Right lobe of liver (tissue), 6 donors: Measurements from ENCODE around the gene CDC20B. TPM values are rescaled to one million over a fixed set of nuclear protein-coding genes. Genes with fewer than 3 reads are reported as not detected.
A peak's percentile ranks its signal among the peaks of the same experiment; 100 is the strongest.
"Not testable (repeated sequence)": the region's sequence is repeated elsewhere in the genome, so short reads cannot be mapped to it uniquely, and the experiment has no call there.

ENCODE experiments used
- ATAC-seq, 4 donors: fragments of 200-7000 bp; cut with Tn5 transposase; one replicate each; pipeline ENCODE4 v1.9.1; 2020; ENCODE audit warnings: mild to moderate bottlenecking in 4 of 4, moderate library complexity in 4 of 4
- DNase-seq, 3 donors: peaks; one replicate each; pipeline ENCODE4 v3.0.0-alpha.2; 2020
- H3K27ac ChIP-seq, 3 donors: fragments of 200-600 bp; one replicate each; pipeline ENCODE4 v1.8.0; 2022
- H3K27me3 ChIP-seq, 2 donors: fragments of 200-600 bp; one replicate each; pipeline ENCODE4 v1.8.0; 2022
- H3K36me3 ChIP-seq, 4 donors: fragments of 200-600 bp; sonication (generic) in 1 of 4; one replicate each; pipeline versions ENCODE4 v1.5.1 to v1.8.0; 2017 to 2022; ENCODE audit warnings: control low read depth in 1 of 4
- H3K4me1 ChIP-seq, 4 donors: fragments of 200-600 bp; sonication (generic) in 1 of 4; one replicate each; pipeline versions ENCODE4 v1.5.1 to v1.8.0; 2017 to 2022; ENCODE audit warnings: control low read depth in 1 of 4
- H3K4me3 ChIP-seq, 3 donors: fragments of 200-600 bp; one replicate each; pipeline ENCODE4 v1.8.0; 2022
- H3K9me3 ChIP-seq, 4 donors: fragments of 200-600 bp; sonication (generic) in 1 of 4; one replicate each; pipeline versions ENCODE4 v1.5.1 to v1.8.0; 2017 to 2022; ENCODE audit warnings: control low read depth in 1 of 4
- CTCF ChIP-seq, 4 donors: fragments of 200-600 bp in 3 of 4; fragments of 450-650 bp in 1 of 4; IDR thresholded peaks; one replicate each; pipeline versions ENCODE4 v1.5.1 to v1.8.0; 2016 to 2022; ENCODE audit warnings: antibody characterized with exemption in 4 of 4, mild to moderate bottlenecking in 2 of 4
- POLR2A ChIP-seq: fragments of 450-650 bp; IDR thresholded peaks from one replicate; pipeline ENCODE4 v1.6.1; 2017; ENCODE audit warnings: antibody characterized with exemption, mild to moderate bottlenecking
- whole genome bisulfite sequencing: methylation state at CpG from one replicate; pipeline ENCODE4 v1.1.6; 2018; ENCODE audit warnings: low coverage, low lambda C conversion rate; ENCODE audit not compliant: insufficient coverage; ENCODE audit errors: missing lambda C conversion rate; 5-methylcytosine and 5-hydroxymethylcytosine counted together
- intact Hi-C, 2 donors: fragments of 100-400 bp; cut with DNase I; formaldehyde crosslinking; loops; one replicate each; pipeline versions ENCODE4 v1.11.2 to v1.14.1; 2022
- total RNA-seq, 6 experiments: library from RNA; depleted of rRNA in 2 of 6; stranded (reverse); fragments of >200 nt in 2 of 6; fragmentation: NEBNext Ultra II Directional in 3 of 6; extraction: Animal tissue kit (Norgen Biotek cat#: 25700) in 3 of 6; gene quantifications; one replicate each; pipeline versions ENCODE4 v1.1.0 to v1.2.4, GENCODE V29; 2016 to 2023
- donor health status: DM: no; HTN: yes; CAD: no.
- donor health status: DM: no; HTN: no; CAD: no.
- donor health status: DM: no; HTN: no; CAD: no.
- donor health status: DM: no; HTN: yes; CAD: no.
- donor health status: DM: no; HTN: yes; CAD: no.

The CDC20B gene
- total RNA-seq, 6 experiments from 2014 or later: not detected

GRCh38 chr5:55102348-55102747 lies 70.6 kb downstream of the CDC20B start, which contains the start of gene GZMA:
TSS of gene GZMA (plus strand) at chr5:55102646. CDS start at chr5:55102683, 37 bp downstream.
- Histone ChIP-seq H3K27ac (no peak within 1 kb of the TSS), H3K9me3 (no peaks in the 10 kb centered on the region), H3K4me1 (no peaks in the 10 kb centered on the region), H3K27me3 (no peaks in the 10 kb centered on the region), H3K36me3 (no peaks in the 10 kb centered on the region), H3K4me3 (peak within 1 kb of the TSS in 1 of 3 donors; percentile 1)
- 40% methylated on average over 3 of the region's 3 CpGs for WGBS
- no peak for ATAC-seq
- intact Hi-C loops: no loop called here
- no peak for DNase-seq
- TF ChIP-seq CTCF (IDR thresholded peaks at IDR 0.05): no peak
- no peak for TF ChIP-seq POLR2A

DNA sequence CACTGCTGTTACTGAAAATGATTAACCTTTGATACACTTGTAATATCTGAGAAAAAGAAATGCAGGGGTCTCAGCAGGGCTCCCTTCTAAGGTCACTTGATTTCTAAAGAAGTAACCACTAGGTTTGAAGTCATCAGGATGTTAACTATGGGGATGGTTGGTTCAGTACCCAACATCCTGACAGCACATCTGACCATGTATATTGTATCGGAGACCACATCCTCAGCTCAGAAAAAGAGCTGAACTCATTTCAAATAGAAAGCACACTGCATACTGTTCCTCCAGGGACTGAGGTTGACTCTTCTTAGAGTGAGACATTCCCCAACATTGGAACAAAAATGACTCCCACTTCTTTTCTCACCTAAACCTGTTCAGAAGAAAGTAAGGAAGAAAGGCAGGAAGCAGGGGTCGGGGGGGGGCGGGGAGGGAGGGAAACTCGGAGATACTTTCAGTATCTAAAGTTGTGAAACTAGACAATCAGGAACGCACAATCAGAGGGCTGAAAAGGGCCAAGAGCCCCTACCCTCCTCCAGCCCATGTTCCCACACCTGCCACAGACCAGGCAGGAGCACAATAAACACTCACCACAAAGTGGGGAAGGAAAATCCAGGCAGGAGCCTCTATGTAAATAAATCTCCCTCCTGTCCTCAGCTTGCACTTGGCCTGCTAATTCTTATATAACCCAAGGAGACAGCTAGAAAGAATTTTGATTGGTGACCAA lies 71.3 kb downstream of the CDC20B start:
- intact Hi-C loops: no loop called here
- no peak overlapping the region for H3K4me3 ChIP-seq
- TF ChIP-seq POLR2A: no peak
- TF ChIP-seq CTCF (IDR thresholded peaks at IDR 0.05): no peak
- ATAC-seq (no peak), DNase-seq (no peak)
- H3K27me3 ChIP-seq: no peaks in the 10 kb centered on the region
- H3K4me1 ChIP-seq: no peaks in the 10 kb centered on the region
- WGBS: 35% methylated on average over 4 of the region's 5 CpGs
- H3K36me3 ChIP-seq: no peaks in the 10 kb centered on the region
- no peak overlapping the region for H3K27ac ChIP-seq
- H3K9me3 ChIP-seq: no peaks in the 10 kb centered on the region

GRCh38 chr5:55101148-55101547 lies 71.8 kb downstream of the CDC20B start:
- H3K9me3 ChIP-seq, H3K4me1 ChIP-seq, H3K27ac ChIP-seq, H3K4me3 ChIP-seq, intact Hi-C loops, ATAC-seq, DNase-seq, H3K36me3 ChIP-seq, H3K27me3 ChIP-seq: not testable (repeated sequence)

GRCh38 chr5:55096861-55097260 lies 76.1 kb downstream of the CDC20B start:
- Histone ChIP-seq H3K36me3 (no peaks in the 10 kb centered on the region), H3K9me3 (no peaks in the 10 kb centered on the region), H3K27me3 (no peaks in the 10 kb centered on the region), H3K4me3 (no peak overlapping the region), H3K4me1 (no peaks in the 10 kb centered on the region), H3K27ac (no peak overlapping the region)
- no CpG with 5 or more reads among the region's 6 CpGs for WGBS
- DNase-seq: no peak
- TF ChIP-seq POLR2A (no peak), CTCF (IDR thresholded peaks at IDR 0.05) (no peak)
- intact Hi-C loops: no loop called here
- ATAC-seq: no peak

GRCh38 chr5:55096182-55096581 lies 76.8 kb downstream of the CDC20B start:
- ATAC-seq: no peak

GRCh38 chr5:55091011-55091410 lies 82.0 kb downstream of the CDC20B start:
- H3K4me1 ChIP-seq, H3K27me3 ChIP-seq, intact Hi-C loops, H3K9me3 ChIP-seq, H3K36me3 ChIP-seq, H3K4me3 ChIP-seq, DNase-seq, ATAC-seq, H3K27ac ChIP-seq: not testable (repeated sequence)
- 62% methylated on average over 4 of the region's 6 CpGs for WGBS

More at GRCh38 chr5:55096182-55096581, 76.8 kb downstream of the CDC20B start:
- intact Hi-C loops: no loop called here
- Histone ChIP-seq H3K4me3 (no peak overlapping the region), H3K27me3 (no peaks in the 10 kb centered on the region), H3K27ac (no peak overlapping the region), H3K4me1 (no peaks in the 10 kb centered on the region), H3K36me3 (no peaks in the 10 kb centered on the region), H3K9me3 (no peaks in the 10 kb centered on the region)
- TF ChIP-seq CTCF (IDR thresholded peaks at IDR 0.05) (no peak), POLR2A (no peak)
- DNase-seq: no peak
- 45% methylated on average over 3 of the region's 3 CpGs for WGBS

DNA sequence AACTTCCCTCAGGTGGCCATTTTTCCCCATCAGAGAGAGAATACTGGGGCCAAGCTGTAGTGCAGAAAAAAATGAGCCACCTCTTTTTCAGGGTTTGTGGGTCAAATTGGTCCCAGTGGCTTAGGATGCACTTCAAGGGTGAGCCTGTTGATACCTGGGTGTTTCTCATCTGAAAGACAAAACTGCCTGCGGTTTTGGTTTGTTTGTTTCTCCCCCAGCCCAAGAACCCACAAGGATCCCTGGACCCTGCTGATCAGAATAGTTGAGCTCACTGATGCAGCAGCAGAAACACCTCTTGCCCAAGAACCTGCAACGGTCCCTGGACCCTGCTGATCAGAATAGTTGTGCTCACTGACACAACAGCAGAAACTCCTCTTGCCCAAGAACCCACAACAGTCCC lies 83.7 kb downstream of the CDC20B start:
- H3K36me3 ChIP-seq, H3K27me3 ChIP-seq, ATAC-seq, intact Hi-C loops, H3K9me3 ChIP-seq, DNase-seq, H3K27ac ChIP-seq, H3K4me3 ChIP-seq, H3K4me1 ChIP-seq: not testable (repeated sequence)
- 56% methylated on average over 2 of the region's 2 CpGs for WGBS
